A375 (cell line): ENCODE data around the gene NDUFA12. TPM values are rescaled to one million over a fixed set of nuclear protein-coding genes. Genes with fewer than 3 reads are reported as not detected.

Experiments
- total RNA-seq: library from RNA; depleted of rRNA; stranded (reverse); fragments of >200 nt; shearing (Covaris generic); gene quantifications from 2 replicates; pipeline ENCODE4 v1.2.3, GENCODE V29; 2014; rRNA removed

NDUFA12 gene
- 75.0 and 81.6 TPM in 2 replicates for total RNA-seq

DNA sequence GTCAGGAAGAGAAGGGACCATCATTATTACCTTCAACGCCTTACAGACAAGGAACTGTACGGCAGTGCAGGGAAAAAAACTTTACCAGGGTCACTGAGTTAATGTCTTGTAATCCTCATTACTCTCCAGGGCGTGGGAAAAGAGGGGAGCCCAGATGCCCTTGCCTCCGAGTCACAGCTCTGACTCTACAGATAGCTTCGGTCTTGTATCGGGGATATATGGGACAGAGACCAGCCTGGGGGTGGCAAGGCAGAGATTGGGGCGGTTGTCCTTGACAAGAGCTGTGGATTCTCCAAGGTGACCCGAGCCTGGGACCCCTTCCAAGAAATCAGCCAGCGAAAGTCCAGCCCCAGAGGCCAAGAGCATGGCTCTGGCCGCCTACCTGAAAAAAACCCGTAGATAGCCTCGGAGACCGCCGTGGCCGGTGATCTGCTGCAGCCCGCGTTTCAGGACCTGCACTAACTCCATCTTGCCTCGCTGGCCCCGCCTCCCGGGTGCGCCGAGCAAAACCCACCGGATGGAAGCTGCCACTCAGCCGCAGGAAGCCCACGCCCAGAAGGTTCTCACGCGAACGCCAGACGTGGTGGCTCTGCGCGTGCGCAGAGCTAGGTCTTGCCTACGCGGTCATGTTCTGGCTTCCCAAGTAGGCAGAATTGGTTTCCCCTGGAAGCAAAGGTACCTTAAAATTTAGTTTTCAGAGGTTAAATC, at the start of gene NDUFA12:
NDUFA12 (minus strand) TSS at position 485 of the 708 bp plus-strand sequence; CDS start at position 468, 17 bp downstream.

Other genes starting within 250 kb of the NDUFA12 start
- 22.5 and 26.0 TPM in 2 replicates for gene NR2C1, start 69.9 kb upstream of the NDUFA12 start, total RNA-seq
- gene FGD6, start 213.8 kb upstream of the NDUFA12 start, total RNA-seq: 3.9 and 4.9 TPM in 2 replicates
- 38.2 and 52.2 TPM in 2 replicates for gene VEZT, start 214.1 kb upstream of the NDUFA12 start, total RNA-seq